Thoracic aorta (tissue), 2 donors: Measurements from ENCODE around the gene IGFBP4. TPM values are rescaled to one million over a fixed set of nuclear protein-coding genes. Genes with fewer than 3 reads are reported as not detected.
"Not testable (repeated sequence)": the region's sequence is repeated elsewhere in the genome, so short reads cannot be mapped to it uniquely, and the experiment has no call there.

Experiments used
- ATAC-seq: fragments of 150-250 bp; one replicate; pipeline ENCODE4 v1.8.0; 2017; ENCODE audit warnings: low read depth; ENCODE audit not compliant: insufficient number of reproducible peaks, low FRiP score
- DNase-seq: peaks from one replicate; pipeline ENCODE4 v3.0.0-alpha.2; 2020; ENCODE audit warnings: low spot score
- H3K27ac ChIP-seq, 2 donors: fragments of 200-600 bp; sonication (generic); 1 replicate in 1 of 2; 2 replicates in 1 of 2; pipeline ENCODE4 v1.5.1; 2016; ENCODE audit warnings: mild to moderate bottlenecking in 2 of 2, moderate library complexity in 2 of 2
- H3K27me3 ChIP-seq: fragments of 200-600 bp; sonication (generic); replicated peaks from 2 replicates; pipeline ENCODE4 v1.6.0; 2016; ENCODE audit warnings: mild to moderate bottlenecking; ENCODE audit not compliant: insufficient read depth
- H3K36me3 ChIP-seq: fragments of 200-600 bp; sonication (generic); one replicate; pipeline ENCODE4 v1.5.1; 2016
- H3K4me1 ChIP-seq, 2 donors: fragments of 200-600 bp; sonication (generic); 1 replicate in 1 of 2; 2 replicates in 1 of 2; pipeline versions ENCODE4 v1.5.1 to v1.6.0; 2016; ENCODE audit warnings: low read depth in 2 of 2, mild to moderate bottlenecking in 1 of 2; ENCODE audit not compliant: control insufficient read depth in 1 of 2
- H3K4me3 ChIP-seq: fragments of 200-600 bp; sonication (generic); 2 replicates; pipeline ENCODE4 v1.5.1; 2016; ENCODE audit warnings: mild to moderate bottlenecking
- H3K9me3 ChIP-seq: fragments of 200-600 bp; sonication (generic); 2 replicates; pipeline ENCODE4 v1.5.1; 2016
- total RNA-seq, 2 donors: library from RNA; depleted of rRNA; stranded (reverse); fragments of >200 nt; gene quantifications; one replicate each; pipeline versions ENCODE4 v1.1.0 to v1.2.3, GENCODE V29; 2016
- TF ChIP-seq, protein P1 (sequence below): fragments of 200-600 bp; sonication (generic); IDR thresholded peaks from one replicate; pipeline ENCODE4 v1.5.1; 2019; ENCODE audit warnings: antibody characterized with exemption

Gene IGFBP4
- total RNA-seq: 100 to 1,000 TPM; 177 to 310 TPM

DNA sequence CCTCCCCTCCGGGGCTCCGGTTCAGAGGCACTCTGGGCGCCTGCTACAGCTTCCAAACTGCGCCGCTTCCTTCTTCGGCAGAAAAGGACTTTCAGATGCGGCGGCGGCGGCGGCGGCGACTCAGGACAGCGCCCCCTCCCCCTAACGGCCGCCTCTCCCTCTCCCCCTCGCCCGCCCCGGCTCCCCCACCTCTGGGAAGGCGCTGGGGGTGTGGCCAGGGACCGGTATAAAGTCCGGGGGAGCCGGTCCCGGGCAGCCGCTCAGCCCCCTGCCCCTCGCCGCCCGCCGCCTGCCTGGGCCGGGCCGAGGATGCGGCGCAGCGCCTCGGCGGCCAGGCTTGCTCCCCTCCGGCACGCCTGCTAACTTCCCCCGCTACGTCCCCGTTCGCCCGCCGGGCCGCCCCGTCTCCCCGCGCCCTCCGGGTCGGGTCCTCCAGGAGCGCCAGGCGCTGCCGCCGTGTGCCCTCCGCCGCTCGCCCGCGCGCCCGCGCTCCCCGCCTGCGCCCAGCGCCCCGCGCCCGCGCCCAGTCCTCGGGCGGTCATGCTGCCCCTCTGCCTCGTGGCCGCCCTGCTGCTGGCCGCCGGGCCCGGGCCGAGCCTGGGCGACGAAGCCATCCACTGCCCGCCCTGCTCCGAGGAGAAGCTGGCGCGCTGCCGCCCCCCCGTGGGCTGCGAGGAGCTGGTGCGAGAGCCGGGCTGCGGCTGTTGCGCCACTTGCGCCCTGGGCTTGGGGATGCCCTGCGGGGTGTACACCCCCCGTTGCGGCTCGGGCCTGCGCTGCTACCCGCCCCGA is at the start of gene IGFBP4:
TSS of gene IGFBP4 (plus strand) at position 255 of the 792 bp plus-strand sequence. CDS start at position 541, 286 bp downstream.
- DNase-seq: no peak
- H3K36me3 ChIP-seq: no peaks in the 10 kb centered on the region

DNA sequence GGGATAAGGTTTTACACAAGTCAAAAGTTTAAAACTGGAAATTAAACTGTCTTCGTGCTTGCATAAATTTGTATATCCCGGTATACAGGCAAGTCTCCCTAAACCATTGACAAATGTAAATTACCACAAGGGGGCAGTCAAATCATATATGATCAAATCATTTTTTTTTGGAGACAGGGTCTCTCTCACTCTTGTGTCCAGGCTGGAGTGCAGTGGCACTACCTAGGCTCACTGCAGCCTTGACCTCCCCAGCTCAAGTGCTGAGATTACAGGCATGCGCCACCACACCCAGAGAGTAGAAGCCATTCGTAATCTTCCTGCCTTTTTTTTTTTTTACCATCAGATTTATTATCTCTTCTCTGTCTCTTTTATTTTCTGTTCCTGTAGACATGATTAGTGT is 44.1 kb upstream of the IGFBP4 start:
- ATAC-seq: no peak
- H3K4me3 ChIP-seq: no peak overlapping the region

More for the DNA sequence above, at the start of gene IGFBP4:
- Histone ChIP-seq H3K4me3 (peak within 1 kb of the TSS; percentile 83), H3K4me1 (peaks cover 27 to 57% of the 10 kb centered on the region in 2 donors), H3K27me3 (no peaks in the 10 kb centered on the region), H3K27ac (peak within 1 kb of the TSS; percentile 78 to 83), H3K9me3 (no peaks in the 10 kb centered on the region)
- TF ChIP-seq, protein P1, sequence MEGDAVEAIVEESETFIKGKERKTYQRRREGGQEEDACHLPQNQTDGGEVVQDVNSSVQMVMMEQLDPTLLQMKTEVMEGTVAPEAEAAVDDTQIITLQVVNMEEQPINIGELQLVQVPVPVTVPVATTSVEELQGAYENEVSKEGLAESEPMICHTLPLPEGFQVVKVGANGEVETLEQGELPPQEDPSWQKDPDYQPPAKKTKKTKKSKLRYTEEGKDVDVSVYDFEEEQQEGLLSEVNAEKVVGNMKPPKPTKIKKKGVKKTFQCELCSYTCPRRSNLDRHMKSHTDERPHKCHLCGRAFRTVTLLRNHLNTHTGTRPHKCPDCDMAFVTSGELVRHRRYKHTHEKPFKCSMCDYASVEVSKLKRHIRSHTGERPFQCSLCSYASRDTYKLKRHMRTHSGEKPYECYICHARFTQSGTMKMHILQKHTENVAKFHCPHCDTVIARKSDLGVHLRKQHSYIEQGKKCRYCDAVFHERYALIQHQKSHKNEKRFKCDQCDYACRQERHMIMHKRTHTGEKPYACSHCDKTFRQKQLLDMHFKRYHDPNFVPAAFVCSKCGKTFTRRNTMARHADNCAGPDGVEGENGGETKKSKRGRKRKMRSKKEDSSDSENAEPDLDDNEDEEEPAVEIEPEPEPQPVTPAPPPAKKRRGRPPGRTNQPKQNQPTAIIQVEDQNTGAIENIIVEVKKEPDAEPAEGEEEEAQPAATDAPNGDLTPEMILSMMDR: peak; percentile 24
- no peak for ATAC-seq

DNA sequence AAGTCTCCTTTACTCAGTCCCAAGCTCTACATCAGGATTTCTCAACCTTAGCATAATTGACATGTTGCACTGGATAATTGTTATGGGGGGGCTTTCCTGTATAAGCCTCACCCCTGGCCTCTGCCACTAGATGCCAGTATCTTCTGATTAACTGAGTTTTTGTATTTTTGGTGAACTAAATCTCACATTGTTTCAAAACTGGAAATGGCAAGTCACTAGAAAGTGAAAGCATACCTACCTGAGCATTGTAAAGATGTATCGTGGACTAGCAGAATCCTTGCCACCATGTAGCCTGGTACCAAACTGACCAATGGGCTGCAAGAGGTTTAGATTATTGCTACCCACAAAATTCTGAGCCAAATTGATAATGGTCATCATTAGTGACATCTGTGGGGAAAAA is 40.6 kb upstream of the IGFBP4 start:
- H3K4me3 ChIP-seq: no peak overlapping the region
- ATAC-seq: no peak
- TF ChIP-seq, protein P1: no peak
- no peak overlapping the region for H3K27ac ChIP-seq
- H3K36me3 ChIP-seq: no peaks in the 10 kb centered on the region
- no peaks in the 10 kb centered on the region for H3K4me1 ChIP-seq
- no peak for DNase-seq
- no peaks in the 10 kb centered on the region for H3K27me3 ChIP-seq
- no peaks in the 10 kb centered on the region for H3K9me3 ChIP-seq

More for the DNA sequence above, 44.1 kb upstream of the IGFBP4 start:
- no peak for DNase-seq
- TF ChIP-seq, protein P1: peak; percentile 59
- H3K27ac ChIP-seq: no peak overlapping the region
- H3K36me3 ChIP-seq: no peaks in the 10 kb centered on the region
- no peaks in the 10 kb centered on the region for H3K9me3 ChIP-seq
- H3K4me1 ChIP-seq: no peaks in the 10 kb centered on the region
- no peaks in the 10 kb centered on the region for H3K27me3 ChIP-seq

DNA sequence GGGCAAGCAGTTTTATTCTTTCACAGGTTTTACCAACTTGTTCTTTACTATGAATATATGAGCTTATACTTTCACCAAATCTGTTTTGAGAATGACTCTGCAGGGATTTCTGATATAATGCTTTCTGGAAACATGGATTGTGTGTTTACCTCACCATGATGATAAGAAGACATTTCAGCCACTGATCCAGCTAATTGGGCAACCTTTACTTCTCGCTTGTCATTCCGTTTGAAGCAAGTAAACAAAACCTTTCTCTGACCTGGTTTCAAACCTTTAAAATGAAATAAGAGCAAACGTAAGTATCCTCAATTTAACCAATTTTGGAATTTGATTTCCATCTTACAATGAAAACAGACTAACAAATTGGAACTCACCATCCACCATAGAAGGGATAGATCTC is 39.2 kb upstream of the IGFBP4 start:
- H3K4me3 ChIP-seq: no peak overlapping the region
- TF ChIP-seq, protein P1: no peak
- no peaks in the 10 kb centered on the region for H3K36me3 ChIP-seq
- H3K27me3 ChIP-seq: no peaks in the 10 kb centered on the region
- no peak overlapping the region for H3K27ac ChIP-seq
- H3K9me3 ChIP-seq: no peaks in the 10 kb centered on the region
- ATAC-seq: no peak
- DNase-seq: no peak
- H3K4me1 ChIP-seq: no peaks in the 10 kb centered on the region

DNA sequence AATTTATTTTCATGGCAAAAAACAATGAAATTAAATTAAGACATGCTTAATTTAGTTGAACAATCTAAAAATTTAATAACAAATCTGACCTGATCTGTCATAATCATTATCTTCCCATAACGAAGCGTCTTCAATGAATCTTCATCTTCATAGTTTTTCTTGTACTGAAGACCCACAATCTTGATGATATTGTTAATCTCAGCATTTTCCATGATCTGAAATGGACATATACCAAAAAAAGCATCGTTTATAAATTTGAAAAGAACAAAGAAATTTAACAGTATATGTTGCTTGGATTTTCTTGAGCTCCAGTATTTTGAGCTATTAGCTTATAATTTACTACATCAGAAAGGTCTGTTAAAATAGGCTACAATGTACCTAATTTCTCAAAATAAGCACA is 35.8 kb upstream of the IGFBP4 start:
- ATAC-seq (no peak), DNase-seq (no peak)
- Histone ChIP-seq H3K27ac (no peak overlapping the region), H3K9me3 (no peaks in the 10 kb centered on the region), H3K36me3 (no peaks in the 10 kb centered on the region), H3K4me3 (no peak overlapping the region), H3K27me3 (no peaks in the 10 kb centered on the region), H3K4me1 (no peaks in the 10 kb centered on the region)
- TF ChIP-seq, protein P1: no peak

DNA sequence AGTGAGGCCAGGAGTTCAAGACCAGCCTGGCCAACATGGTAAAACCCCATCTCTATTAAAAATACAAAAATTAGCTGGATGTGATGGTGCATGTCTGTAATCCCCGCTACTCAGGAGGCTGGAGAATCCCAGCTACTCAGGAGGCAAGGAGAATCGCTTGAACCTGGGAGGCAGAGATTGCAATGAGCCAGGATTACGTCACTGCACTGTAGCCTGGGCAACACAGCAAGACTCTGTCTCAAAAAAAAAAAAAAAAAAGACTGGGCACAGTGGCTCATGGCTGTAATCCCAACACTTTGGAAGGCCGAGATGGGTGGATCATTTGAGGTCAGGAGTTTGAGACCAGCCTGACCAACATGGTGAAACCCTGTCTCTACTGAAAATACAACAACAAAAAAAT is 33.7 kb upstream of the IGFBP4 start:
- H3K4me1 ChIP-seq, DNase-seq, H3K4me3 ChIP-seq, H3K9me3 ChIP-seq, H3K27me3 ChIP-seq, H3K27ac ChIP-seq, ATAC-seq, H3K36me3 ChIP-seq: not testable (repeated sequence)
